Kidney (tissue), 14 donors: ENCODE measurements around the gene C17orf107. TPM values are rescaled to one million over a fixed set of nuclear protein-coding genes. Genes with fewer than 3 reads are reported as not detected.
"Not testable (repeated sequence)": the region's sequence is repeated elsewhere in the genome, so short reads cannot be mapped to it uniquely, and the experiment has no call there.

Experiments
- DNase-seq, 5 donors: peaks; one replicate each; pipeline ENCODE4 v3.0.0-alpha.2; 2013 to 2020
- FAIRE-seq: peaks from 2 replicates; lab custom pipeline; 2012; peaks lifted over from hg19 to GRCh38; lab: Jason Lieb, UNC
- H3K27ac ChIP-seq, 2 donors: one replicate each; pipeline ENCODE4 v1.7.0; 2013; ENCODE audit warnings: low read depth in 2 of 2, low read length in 2 of 2, inconsistent platforms in 1 of 2
- H3K27me3 ChIP-seq: one replicate; pipeline ENCODE4 v1.7.1; 2013; ENCODE audit warnings: low read length, inconsistent platforms; ENCODE audit not compliant: control insufficient read depth, insufficient read depth
- H3K36me3 ChIP-seq, 3 donors: one replicate each; pipeline versions ENCODE4 v1.7.0 to v1.7.1; 2013; ENCODE audit warnings: low read length in 3 of 3, control low read depth in 1 of 3, inconsistent platforms in 1 of 3; ENCODE audit not compliant: insufficient read depth in 3 of 3, control insufficient read depth in 2 of 3
- H3K4me1 ChIP-seq, 3 donors: one replicate each; pipeline versions ENCODE4 v1.7.0 to v1.7.1; 2013; ENCODE audit warnings: low read length in 3 of 3, inconsistent platforms in 1 of 3, low read depth in 1 of 3; ENCODE audit not compliant: control insufficient read depth in 2 of 3, insufficient read depth in 2 of 3
- H3K4me3 ChIP-seq, 3 donors: one replicate each; pipeline versions ENCODE4 v1.7.0 to v1.8.1; 2013; ENCODE audit warnings: low read length in 3 of 3, control low read depth in 1 of 3, inconsistent platforms in 1 of 3
- H3K9ac ChIP-seq, 3 donors: one replicate each; pipeline versions ENCODE4 v1.7.0 to v1.7.1; 2013; ENCODE audit warnings: low read length in 3 of 3, control low read depth in 1 of 3, inconsistent platforms in 1 of 3
- H3K9me3 ChIP-seq, 3 donors: one replicate each; pipeline versions ENCODE4 v1.7.0 to v1.7.1; 2013; ENCODE audit warnings: low read length in 3 of 3, control low read depth in 1 of 3, inconsistent platforms in 1 of 3; ENCODE audit not compliant: control insufficient read depth in 2 of 3, insufficient read depth in 1 of 3
- intact Hi-C: fragments of 100-400 bp; cut with DNase I; formaldehyde crosslinking; loops from one replicate; pipeline ENCODE4 v1.11.1; 2022
- polyA plus RNA-seq: library from polyadenylated mRNA; stranded (reverse); fragments of 350-450 nt; fragmentation: Illumina TruSeq; extraction: RNeasy Lipid Tissue Mini Kit (QIAGEN cat#74804); gene quantifications from one replicate; pipeline ENCODE4 v1.2.3, GENCODE V29; 2014; ENCODE audit warnings: low read depth, low replicate concordance; ENCODE audit not compliant: insufficient read depth
- total RNA-seq: library from RNA; stranded (reverse); fragmentation: NEBNext Ultra II Directional; extraction: Animal tissue kit (Norgen Biotek cat#: 25700); gene quantifications from one replicate; pipeline ENCODE4 v1.2.1, GENCODE V29; 2021
- TF ChIP-seq, protein P1 (sequence below): IDR thresholded peaks from 3 replicates; pipeline ENCODE4 v1.5.1; 2012; ENCODE audit warnings: mild to moderate bottlenecking, moderate library complexity, borderline replicate concordance; ENCODE audit not compliant: insufficient read depth; ENCODE audit errors: extremely low read depth
- donor health status: control.
- donor health status: control.
- donor health status: control.
- donor health status: control.
- donor health status: control.
- donor health status: DM: yes; HTN: yes; CAD: no.
- donor health status: Normal renal cell carcinoma (clear cell type).

Gene C17orf107
- total and polyA plus RNA-seq, 2 donors from 2014 or later, result 2.5 to 4.4 TPM

DNA sequence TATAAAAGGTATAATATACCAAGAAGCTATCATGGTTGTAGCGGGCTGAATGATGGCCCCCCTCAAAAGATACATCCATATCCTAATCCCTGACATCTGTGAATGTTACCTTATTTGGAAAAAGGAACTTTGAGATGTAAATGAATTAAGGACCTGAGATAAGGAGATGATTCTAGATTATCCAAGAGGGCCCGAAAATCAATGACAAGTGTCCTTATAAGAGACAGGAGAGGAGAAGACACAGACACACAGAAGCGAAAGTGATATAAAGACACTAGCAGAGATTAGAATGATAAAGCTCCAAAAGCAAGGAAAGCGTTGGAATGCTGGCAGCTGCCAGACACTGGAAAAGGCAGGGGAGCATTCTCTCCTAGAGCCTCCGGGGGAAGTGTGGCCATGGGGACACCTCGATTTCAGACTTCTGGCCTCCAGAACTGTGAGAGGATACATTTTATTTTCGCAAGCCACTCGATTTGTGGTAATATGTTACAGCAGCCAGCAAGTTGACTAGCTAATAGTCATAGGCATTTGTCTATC lies 20.2 kb downstream of the C17orf107 start:
- no peak overlapping the region for H3K9ac ChIP-seq
- FAIRE-seq, result no peak
- H3K36me3 ChIP-seq, result no peaks in the 10 kb centered on the region
- H3K9me3 ChIP-seq, result no peaks in the 10 kb centered on the region
- no peak overlapping the region for H3K27ac ChIP-seq
- TF ChIP-seq, protein P1, sequence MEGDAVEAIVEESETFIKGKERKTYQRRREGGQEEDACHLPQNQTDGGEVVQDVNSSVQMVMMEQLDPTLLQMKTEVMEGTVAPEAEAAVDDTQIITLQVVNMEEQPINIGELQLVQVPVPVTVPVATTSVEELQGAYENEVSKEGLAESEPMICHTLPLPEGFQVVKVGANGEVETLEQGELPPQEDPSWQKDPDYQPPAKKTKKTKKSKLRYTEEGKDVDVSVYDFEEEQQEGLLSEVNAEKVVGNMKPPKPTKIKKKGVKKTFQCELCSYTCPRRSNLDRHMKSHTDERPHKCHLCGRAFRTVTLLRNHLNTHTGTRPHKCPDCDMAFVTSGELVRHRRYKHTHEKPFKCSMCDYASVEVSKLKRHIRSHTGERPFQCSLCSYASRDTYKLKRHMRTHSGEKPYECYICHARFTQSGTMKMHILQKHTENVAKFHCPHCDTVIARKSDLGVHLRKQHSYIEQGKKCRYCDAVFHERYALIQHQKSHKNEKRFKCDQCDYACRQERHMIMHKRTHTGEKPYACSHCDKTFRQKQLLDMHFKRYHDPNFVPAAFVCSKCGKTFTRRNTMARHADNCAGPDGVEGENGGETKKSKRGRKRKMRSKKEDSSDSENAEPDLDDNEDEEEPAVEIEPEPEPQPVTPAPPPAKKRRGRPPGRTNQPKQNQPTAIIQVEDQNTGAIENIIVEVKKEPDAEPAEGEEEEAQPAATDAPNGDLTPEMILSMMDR, result no peak
- H3K4me1 ChIP-seq, result no peaks in the 10 kb centered on the region
- DNase-seq, result no peak
- intact Hi-C loops, result no loop called here
- H3K27me3 ChIP-seq, result no peaks in the 10 kb centered on the region
- no peak overlapping the region for H3K4me3 ChIP-seq

DNA sequence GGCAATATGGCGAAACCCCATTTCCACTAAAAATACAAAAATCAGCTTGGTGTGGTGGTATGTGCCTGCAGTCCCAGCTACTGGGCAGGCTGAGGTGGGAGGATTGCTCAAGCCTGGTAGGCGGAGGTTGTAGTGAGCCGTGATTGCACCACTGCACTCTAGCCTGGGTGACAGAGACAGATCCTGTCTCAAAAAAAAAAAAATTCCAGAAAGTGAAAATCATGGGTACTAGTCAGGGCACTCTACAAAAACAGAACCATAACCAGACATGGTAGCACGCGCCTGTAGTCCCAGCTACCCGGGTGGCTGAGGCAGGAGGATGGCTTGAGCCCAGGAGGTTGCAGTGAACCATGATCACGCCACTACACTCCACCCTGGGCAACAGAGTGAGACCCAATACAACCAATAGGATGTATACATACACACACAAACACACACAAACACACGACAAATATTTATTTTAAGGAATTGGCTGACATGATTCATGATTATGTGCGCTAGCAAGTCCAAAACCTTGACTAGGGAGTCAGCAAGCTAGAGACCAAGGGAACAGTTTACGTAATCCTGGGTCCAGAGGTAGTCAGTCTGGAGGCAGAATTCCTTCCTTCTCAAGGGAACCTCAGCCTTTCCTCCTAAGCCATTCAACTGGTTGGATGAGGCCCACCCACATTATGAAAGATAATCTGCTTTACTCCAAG lies 21.2 kb downstream of the C17orf107 start:
- no peak for DNase-seq
- H3K27ac ChIP-seq, result no peak overlapping the region
- no peak overlapping the region for H3K9ac ChIP-seq
- intact Hi-C loops, result no loop called here
- FAIRE-seq, result no peak
- no peaks in the 10 kb centered on the region for H3K4me1 ChIP-seq
- no peaks in the 10 kb centered on the region for H3K9me3 ChIP-seq
- no peak overlapping the region for H3K4me3 ChIP-seq
- H3K27me3 ChIP-seq, result no peaks in the 10 kb centered on the region
- no peaks in the 10 kb centered on the region for H3K36me3 ChIP-seq
- TF ChIP-seq, protein P1, result no peak

GRCh38 chr17:4921320-4921719 lies 22.0 kb downstream of the C17orf107 start:
- Histone ChIP-seq H3K36me3 (no peaks in the 10 kb centered on the region), H3K9ac (no peak overlapping the region), H3K27me3 (no peaks in the 10 kb centered on the region), H3K4me1 (no peaks in the 10 kb centered on the region), H3K4me3 (no peak overlapping the region), H3K27ac (no peak overlapping the region), H3K9me3 (no peaks in the 10 kb centered on the region)
- no peak for FAIRE-seq
- DNase-seq, result no peak
- intact Hi-C loops, result no loop called here
- TF ChIP-seq, protein P1, result no peak

DNA sequence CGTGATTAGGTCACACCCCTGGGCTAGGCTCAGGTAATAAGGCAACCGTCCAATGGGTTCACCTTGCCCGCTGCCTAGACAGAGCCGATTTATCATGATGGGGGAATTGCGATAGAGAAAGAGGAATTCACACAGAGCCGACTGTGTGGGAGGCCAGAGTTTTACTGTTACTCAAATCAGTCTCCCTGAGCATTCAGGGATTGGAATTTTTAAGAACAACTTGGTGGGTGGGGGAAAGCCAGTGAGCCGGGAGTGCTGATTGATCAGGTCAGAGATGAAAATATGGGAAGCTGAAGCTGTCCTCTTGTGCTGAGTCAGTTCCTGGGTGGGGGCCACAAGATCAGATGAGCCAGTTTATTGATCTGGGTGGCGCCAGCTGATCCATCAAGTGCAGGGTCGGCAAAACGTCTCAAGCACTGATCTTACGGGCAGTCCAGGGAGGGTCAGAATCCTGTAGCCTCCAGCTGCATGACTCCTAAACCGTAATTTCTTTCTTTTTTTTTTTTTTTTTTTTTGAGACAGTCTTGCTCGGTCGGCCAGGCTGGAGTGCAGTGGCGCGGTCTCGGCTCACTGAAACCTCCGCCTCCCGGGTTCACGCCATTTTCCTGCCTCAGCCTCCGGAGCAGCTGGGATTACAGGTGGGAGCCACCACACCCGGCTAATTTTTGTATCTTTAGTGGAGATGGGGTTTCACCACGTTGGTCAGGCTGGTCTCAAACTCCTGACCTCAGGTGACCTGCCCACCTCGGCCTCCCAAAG lies 27.4 kb downstream of the C17orf107 start:
- H3K27ac ChIP-seq, DNase-seq, H3K27me3 ChIP-seq, intact Hi-C loops, H3K9me3 ChIP-seq, H3K36me3 ChIP-seq, H3K4me3 ChIP-seq, H3K4me1 ChIP-seq, H3K9ac ChIP-seq, FAIRE-seq: not testable (repeated sequence)
